A673 (cell line): Measurements from ENCODE around the gene KCND3.

Source experiments
- EZH2 ChIP-seq: fragments of 200-600 bp; sonication (generic); IDR thresholded peaks from 2 replicates; pipeline ENCODE4 v1.6.1; 2017; ENCODE audit warnings: borderline replicate concordance, low read depth, mild to moderate bottlenecking, mixed read lengths, antibody characterized with exemption, low read length; ENCODE audit not compliant: poor library complexity, severe bottlenecking
- TF ChIP-seq, protein P1 (sequence below): fragments of 300-800, 200-600 bp; sonication (generic); conservative IDR thresholded peaks from 2 replicates; pipeline ENCODE4 v1.5.1; 2017; ENCODE audit warnings: low read depth, mild to moderate bottlenecking, antibody characterized with exemption, low read length, moderate library complexity, mixed read lengths

DNA sequence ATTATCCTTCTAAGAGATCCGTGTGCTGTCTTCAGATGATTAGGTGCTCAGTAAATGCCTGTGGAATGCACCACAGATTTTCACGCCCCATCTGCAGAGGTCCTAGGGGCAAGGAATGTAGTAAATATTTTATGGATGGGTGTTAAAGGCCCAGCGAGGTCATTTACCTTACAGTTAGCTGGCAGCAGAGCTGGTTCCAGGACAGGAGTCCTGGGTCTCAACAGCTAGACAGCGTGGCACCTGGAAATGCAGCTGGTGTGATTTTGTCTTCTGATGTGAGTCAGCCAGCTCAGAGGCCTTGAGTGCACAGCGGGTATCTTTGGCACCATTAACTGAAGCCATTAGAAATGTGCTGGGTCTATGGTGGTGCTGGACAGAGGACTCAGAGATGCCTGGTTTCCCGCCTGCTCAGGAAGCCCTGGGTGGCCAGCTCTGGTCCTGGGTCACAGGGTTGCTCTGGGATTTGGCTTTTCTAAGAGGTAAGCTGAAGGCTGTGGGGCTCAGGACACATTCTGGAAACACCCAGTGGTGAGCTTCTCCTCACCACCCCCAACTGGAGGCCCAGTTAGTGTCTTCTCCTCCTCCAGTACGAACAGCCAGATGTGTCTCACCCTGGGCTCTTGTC is 168.2 kb downstream of the KCND3 start:
- TF ChIP-seq, protein P1, sequence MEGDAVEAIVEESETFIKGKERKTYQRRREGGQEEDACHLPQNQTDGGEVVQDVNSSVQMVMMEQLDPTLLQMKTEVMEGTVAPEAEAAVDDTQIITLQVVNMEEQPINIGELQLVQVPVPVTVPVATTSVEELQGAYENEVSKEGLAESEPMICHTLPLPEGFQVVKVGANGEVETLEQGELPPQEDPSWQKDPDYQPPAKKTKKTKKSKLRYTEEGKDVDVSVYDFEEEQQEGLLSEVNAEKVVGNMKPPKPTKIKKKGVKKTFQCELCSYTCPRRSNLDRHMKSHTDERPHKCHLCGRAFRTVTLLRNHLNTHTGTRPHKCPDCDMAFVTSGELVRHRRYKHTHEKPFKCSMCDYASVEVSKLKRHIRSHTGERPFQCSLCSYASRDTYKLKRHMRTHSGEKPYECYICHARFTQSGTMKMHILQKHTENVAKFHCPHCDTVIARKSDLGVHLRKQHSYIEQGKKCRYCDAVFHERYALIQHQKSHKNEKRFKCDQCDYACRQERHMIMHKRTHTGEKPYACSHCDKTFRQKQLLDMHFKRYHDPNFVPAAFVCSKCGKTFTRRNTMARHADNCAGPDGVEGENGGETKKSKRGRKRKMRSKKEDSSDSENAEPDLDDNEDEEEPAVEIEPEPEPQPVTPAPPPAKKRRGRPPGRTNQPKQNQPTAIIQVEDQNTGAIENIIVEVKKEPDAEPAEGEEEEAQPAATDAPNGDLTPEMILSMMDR, result no peak
- no peak for TF ChIP-seq EZH2
